Measurements from ENCODE around the gene FBXW8. TPM values are rescaled to one million over a fixed set of nuclear protein-coding genes. Genes with fewer than 3 reads are reported as not detected.

The FBXW8 gene
- 10 to 100 TPM in 2 of 4 donors, 1 to 10 TPM in 2; 8.5 to 14.3 (median 10.6) TPM for total RNA-seq

GRCh38 chr12:116910645-116911451, at the start of gene FBXW8:
Gene FBXW8 (plus strand): TSS chr12:116910950. CDS start chr12:116911038, 88 bp downstream.
- no peak for TF ChIP-seq CTCF (IDR thresholded peaks at IDR 0.05; ENCODE audit: low read depth)

GRCh38 chr12:116861320-116861719, 49.4 kb upstream of the FBXW8 start:
- TF ChIP-seq CTCF (IDR thresholded peaks at IDR 0.05; ENCODE audit: low read depth): no peak

- TF ChIP-seq CTCF (IDR thresholded peaks at IDR 0.05; ENCODE audit: low read depth): no peak
Observed at GRCh38 chr12:116862167-116862566, 48.6 kb upstream of the FBXW8 start.

- TF ChIP-seq CTCF (IDR thresholded peaks at IDR 0.05; ENCODE audit: low read depth): no peak
Observed at GRCh38 chr12:116863275-116863767, 47.4 kb upstream of the FBXW8 start.

GRCh38 chr12:116864371-116865160, 46.2 kb upstream of the FBXW8 start:
- no peak for TF ChIP-seq CTCF (IDR thresholded peaks at IDR 0.05; ENCODE audit: low read depth)

GRCh38 chr12:116867523-116867922, 43.2 kb upstream of the FBXW8 start:
- TF ChIP-seq CTCF (IDR thresholded peaks at IDR 0.05; ENCODE audit: low read depth): no peak

GRCh38 chr12:116870306-116870705, 40.4 kb upstream of the FBXW8 start:
- TF ChIP-seq CTCF (IDR thresholded peaks at IDR 0.05; ENCODE audit: low read depth): no peak
